IMR-90 (cell line): ENCODE results near the gene POLE3. TPM values are rescaled to one million over a fixed set of nuclear protein-coding genes. Genes with fewer than 3 reads are reported as not detected.

Experiments used
- ATAC-seq: fragments of 200-7000 bp; cut with Tn5 transposase; 2 replicates; pipeline ENCODE4 v1.9.1; 2020; ENCODE audit warnings: low read depth, mild to moderate bottlenecking, moderate library complexity
- BruUV-seq: library from RNA; stranded (reverse); fragments of 400-500 nt; replicated peaks from 2 replicates; lab custom pipeline; 2021; lab: Mats Ljungman, UMichigan
- CTCF ChIA-PET: fragments of 300-600 bp; formaldehyde crosslinking; extraction: SDS; loops from one replicate; lab custom pipeline; 2021; ENCODE audit warnings: antibody characterized with exemption; lab: Yijun Ruan, JAX
- POLR2A ChIA-PET: fragments of 300-600 bp; sonication (Branson Sonifier 250); formaldehyde crosslinking; loops from one replicate; lab custom pipeline; 2022; ENCODE audit warnings: antibody characterized with exemption; ENCODE audit not compliant: unreplicated experiment; lab: Charles Lee
- DNase-seq: peaks from one replicate; pipeline ENCODE4 v3.0.0; 2013
- H2AFZ ChIP-seq: replicated peaks from 2 replicates; pipeline ENCODE3; 2013; ENCODE audit warnings: low read length, mild to moderate bottlenecking; ENCODE audit not compliant: poor library complexity
- H2AK5ac ChIP-seq: 2 replicates; pipeline ENCODE4 v1.6.1; 2013; ENCODE audit warnings: low read depth, low read length, inconsistent platforms
- H2AK9ac ChIP-seq: replicated peaks from 2 replicates; pipeline ENCODE3; 2013; ENCODE audit warnings: mild to moderate bottlenecking, low read depth, low read length, moderate library complexity; ENCODE audit not compliant: poor library complexity
- H2BK120ac ChIP-seq: 2 replicates; pipeline ENCODE4 v1.6.1; 2013; ENCODE audit warnings: low read depth, low read length, inconsistent platforms
- H2BK15ac ChIP-seq: 3 replicates; pipeline ENCODE4 v1.6.1; 2013; ENCODE audit warnings: low read depth, low read length, inconsistent platforms
- H2BK20ac ChIP-seq: 2 replicates; pipeline ENCODE4 v1.6.1; 2013; ENCODE audit warnings: low read depth, mild to moderate bottlenecking, inconsistent platforms, low read length, moderate library complexity
- H2BK5ac ChIP-seq: 2 replicates; pipeline ENCODE4 v1.6.1; 2013; ENCODE audit warnings: mild to moderate bottlenecking, low read depth, low read length, inconsistent platforms; ENCODE audit not compliant: poor library complexity, severe bottlenecking
- H3K14ac ChIP-seq: replicated peaks from 2 replicates; pipeline ENCODE4 v1.6.1; 2013; ENCODE audit warnings: low read depth, low read length, inconsistent platforms
- H3K18ac ChIP-seq: 2 replicates; pipeline ENCODE4 v1.6.1; 2013; ENCODE audit warnings: low read depth, low read length, control low read depth
- H3K23ac ChIP-seq: 2 replicates; pipeline ENCODE4 v1.6.1; 2013; ENCODE audit warnings: low read depth, low read length, inconsistent platforms
- H3K27ac ChIP-seq: 2 replicates; pipeline ENCODE4 v1.5.1; 2013; ENCODE audit warnings: mild to moderate bottlenecking, control low read depth, low read length; ENCODE audit not compliant: insufficient read depth
- H3K27me3 ChIP-seq: 2 replicates; pipeline ENCODE4 v1.6.1; 2013; ENCODE audit warnings: low read length; ENCODE audit not compliant: control insufficient read depth, insufficient read depth
- H3K36me3 ChIP-seq: 2 replicates; pipeline ENCODE4 v1.6.1; 2013; ENCODE audit warnings: low read length, mixed read lengths; ENCODE audit not compliant: control insufficient read depth, insufficient read depth
- H3K4ac ChIP-seq: 2 replicates; pipeline ENCODE4 v1.6.1; 2013; ENCODE audit warnings: low read depth, low read length, inconsistent platforms
- H3K4me1 ChIP-seq: 2 replicates; pipeline ENCODE4 v1.6.1; 2013; ENCODE audit warnings: low read length, mixed read lengths; ENCODE audit not compliant: control insufficient read depth, insufficient read depth
- H3K4me2 ChIP-seq: 2 replicates; pipeline ENCODE4 v1.6.1; 2013; ENCODE audit warnings: low read depth, mild to moderate bottlenecking, control low read depth, low read length, moderate library complexity
- H3K4me3 ChIP-seq: 2 replicates; pipeline ENCODE4 v1.5.1; 2013; ENCODE audit warnings: low read depth, mild to moderate bottlenecking, control low read depth, low read length, moderate library complexity; ENCODE audit not compliant: insufficient read depth
- H3K56ac ChIP-seq: 2 replicates; pipeline ENCODE4 v1.6.1; 2013; ENCODE audit warnings: low read length, inconsistent platforms; ENCODE audit not compliant: insufficient read depth; ENCODE audit errors: extremely low read depth
- H3K79me1 ChIP-seq, 2 experiments: 2 replicates each; pipeline ENCODE4 v1.6.1; 2013; ENCODE audit warnings: low read length in 2 of 2, inconsistent platforms in 1 of 2, low read depth in 1 of 2
- H3K9ac ChIP-seq: 2 replicates; pipeline ENCODE4 v1.6.1; 2013; ENCODE audit warnings: low read depth, low read length, control low read depth
- H3K9me1 ChIP-seq: 2 replicates; pipeline ENCODE4 v1.6.1; 2013; ENCODE audit warnings: low read length, inconsistent platforms; ENCODE audit not compliant: insufficient read depth
- H3K9me3 ChIP-seq: 2 replicates; pipeline ENCODE4 v1.6.1; 2013; ENCODE audit warnings: low read length; ENCODE audit not compliant: control insufficient read depth, insufficient read depth
- H4K20me1 ChIP-seq: 2 replicates; pipeline ENCODE4 v1.6.1; 2013; ENCODE audit warnings: low read length, inconsistent platforms; ENCODE audit not compliant: insufficient read depth
- H4K5ac ChIP-seq: 2 replicates; pipeline ENCODE4 v1.6.1; 2013; ENCODE audit warnings: mild to moderate bottlenecking, low read depth, low read length, control low read depth
- H4K8ac ChIP-seq, 2 experiments: 2 replicates each; pipeline ENCODE4 v1.6.1; 2013; ENCODE audit warnings: low read depth in 2 of 2, low read length in 2 of 2, control low read depth in 1 of 2, inconsistent platforms in 1 of 2
- H4K91ac ChIP-seq: 2 replicates; pipeline ENCODE4 v1.6.1; 2013; ENCODE audit warnings: low read depth, low read length, inconsistent platforms; ENCODE audit not compliant: insufficient read depth
- BHLHE40 ChIP-seq: fragments of 150-350 bp; IDR thresholded peaks from 2 replicates; pipeline ENCODE4 v1.6.1; 2016; ENCODE audit warnings: mild to moderate bottlenecking, low read depth, low read length
- CHD1 ChIP-seq: IDR thresholded peaks from 2 replicates; pipeline ENCODE4 v1.6.1; 2012; ENCODE audit warnings: low read depth, low read length, improper control_type of control experiment
- ELK1 ChIP-seq: fragments of 150-350 bp; IDR thresholded peaks from 2 replicates; pipeline ENCODE4 v1.6.1; 2016; ENCODE audit warnings: low read depth, mild to moderate bottlenecking, low read length, moderate library complexity, borderline replicate concordance
- FOS ChIP-seq: fragments of 150-350 bp; IDR thresholded peaks from 2 replicates; pipeline ENCODE4 v1.6.1; 2016; ENCODE audit warnings: low read depth, low read length
- MAZ ChIP-seq: IDR thresholded peaks from 2 replicates; pipeline ENCODE4 v1.6.1; 2012; ENCODE audit warnings: low read depth, mild to moderate bottlenecking, low read length, improper control_type of control experiment, moderate library complexity, borderline replicate concordance
- MXI1 ChIP-seq: IDR thresholded peaks from 2 replicates; pipeline ENCODE4 v1.6.1; 2012; ENCODE audit warnings: low read depth, mild to moderate bottlenecking, low read length, moderate library complexity, borderline replicate concordance
- NFE2L2 ChIP-seq: fragments of 150-350 bp; IDR thresholded peaks from 2 replicates; pipeline ENCODE4 v1.6.1; 2016; ENCODE audit warnings: low read depth, mild to moderate bottlenecking, low read length
- POLR2A ChIP-seq: IDR thresholded peaks from 2 replicates; pipeline ENCODE4 v1.6.1; 2012; ENCODE audit warnings: mild to moderate bottlenecking, low read depth, low read length
- RAD21 ChIP-seq: IDR thresholded peaks from 2 replicates; pipeline ENCODE4 v1.6.1; 2012; ENCODE audit warnings: low read length, improper control_type of control experiment
- RCOR1 ChIP-seq: IDR thresholded peaks from 2 replicates; pipeline ENCODE4 v1.6.1; 2012; ENCODE audit warnings: mild to moderate bottlenecking, low read length, improper control_type of control experiment; ENCODE audit not compliant: insufficient replicate concordance
- RFX5 ChIP-seq: IDR thresholded peaks from 2 replicates; pipeline ENCODE4 v1.8.0; 2012; ENCODE audit warnings: low read depth, mild to moderate bottlenecking, low read length, moderate library complexity
- USF2 ChIP-seq: fragments of 150-350 bp; IDR thresholded peaks from 2 replicates; pipeline ENCODE4 v1.6.1; 2017; ENCODE audit warnings: mild to moderate bottlenecking, antibody characterized with exemption, low read length, low read depth
- WGBS, 2 experiments: methylation state at CpG; one replicate each; pipeline versions ENCODE4 v1.1.5 to v1.1.7; 2013; ENCODE audit warnings: missing lambda C conversion rate in 2 of 2; ENCODE audit not compliant: insufficient read length in 1 of 2; ENCODE audit errors: extremely low coverage in 2 of 2; 5-methylcytosine and 5-hydroxymethylcytosine counted together
- dilution Hi-C: fragments of 300-500 bp; cut with HindIII; formaldehyde crosslinking; loops from one replicate; pipeline ENCODE4 v1.14.3; 2018; ENCODE audit warnings: low sequenced_read_pairs; ENCODE audit not compliant: unreplicated experiment
- in situ Hi-C: fragments of 300-500 bp; cut with MboI; formaldehyde crosslinking; loops from 3 replicates; pipeline ENCODE4 v1.14.3; 2019; ENCODE audit warnings: low sequenced_read_pairs, inconsistent platforms, mixed read lengths
- intact Hi-C: fragments of 100-400 bp; cut with micrococcal nuclease; formaldehyde crosslinking; loops from 2 replicates; pipeline ENCODE4 v1.10.0; 2022
- polyA plus RNA-seq, 3 experiments: library from polyadenylated mRNA; depleted of rRNA; stranded (reverse); fragments of >200 nt; gene quantifications; 2 replicates each; pipeline ENCODE4 v1.2.3, GENCODE V29; 2012; ENCODE audit warnings: low replicate concordance in 1 of 3
- total RNA-seq: library from RNA; depleted of rRNA; stranded (reverse); fragments of >200 nt; gene quantifications from 2 replicates; pipeline ENCODE4 v1.2.3, GENCODE V29; 2012
- TF ChIP-seq, protein P1 (sequence below): conservative IDR thresholded peaks from 2 replicates; pipeline ENCODE4 v1.5.1; 2012; ENCODE audit warnings: mild to moderate bottlenecking, low read depth, low read length, improper control_type of control experiment

The POLE3 gene
- total and polyA plus RNA-seq, 2 of the 4 experiments (the other 2 are of a cell fraction) = 34.8 to 43.0 TPM

GRCh38 chr9:113401027-113401792 is 9.3 kb downstream of the POLE3 start, which contains the start of gene ALAD:
ALAD (minus strand) TSS chr9:113401284; CDS start chr9:113393559, 7,725 bp downstream.
- peak within 1 kb of the TSS; percentile 95 for H3K14ac ChIP-seq
- 0 out of 3 replicates have a peak within 1 kb of the TSS, but pooled peaks have one; percentile 69 for H2BK15ac ChIP-seq
- ChIA-PET POLR2A (interaction anchor here (1.4 kb wide), 1 partner anchor 9 kb away, joined by 4 read pairs; the partner anchor contains the start of genes C9orf43 and POLE3), CTCF (interaction anchor here (0.5 to 1.5 kb wide), 8 partner anchors 12 to 265 kb away, joined by 3 to 7 read pairs (median 4); no protein-coding TSS in a partner anchor)
- peak within 1 kb of the TSS; percentile 58 for H2BK5ac ChIP-seq
- H4K5ac ChIP-seq = peak within 1 kb of the TSS; percentile 80; the same call in 1 of the 2 replicates
- H3K23ac ChIP-seq = no peak within 1 kb of the TSS; the same call in 1 of the 2 replicates
- no peaks in the 10 kb centered on the region for H3K9me3 ChIP-seq
- DNase-seq = peak; percentile 97
- H4K91ac ChIP-seq = peak within 1 kb of the TSS; percentile 62
- peak within 1 kb of the TSS; percentile 61 for H3K9ac ChIP-seq
- no peaks in the 10 kb centered on the region for H3K36me3 ChIP-seq
- peak within 1 kb of the TSS; percentile 92 for H3K4me3 ChIP-seq
- H4K20me1 ChIP-seq = no peaks in the 10 kb centered on the region
- H3K4me1 ChIP-seq = peaks cover 8% of the 10 kb centered on the region
- in situ Hi-C loops (no loop called here), dilution Hi-C loops (no loop called here), intact Hi-C loops (loop anchor here (1.0 to 5.0 kb wide), 2 partner anchors 191 to 257 kb away; no protein-coding TSS in a partner anchor)
- no peak within 1 kb of the TSS for H3K18ac ChIP-seq
- peak within 1 kb of the TSS; percentile 47 for H2AK9ac ChIP-seq
- no peak within 1 kb of the TSS for H2AK5ac ChIP-seq
- peak within 1 kb of the TSS; percentile 79 for H3K56ac ChIP-seq
- H3K4ac ChIP-seq = peak within 1 kb of the TSS; percentile 63
- H3K4me2 ChIP-seq = peak within 1 kb of the TSS; percentile 85
- H3K27me3 ChIP-seq = no peaks in the 10 kb centered on the region
- BruUV-seq = no TSS peak
- peak within 1 kb of the TSS; percentile 97 to 99 for H4K8ac ChIP-seq
- H2AFZ ChIP-seq = peak within 1 kb of the TSS; percentile 94
- H2BK120ac ChIP-seq = peak within 1 kb of the TSS; percentile 66
- H3K79me1 ChIP-seq = peaks cover 17 to 30% of the 10 kb centered on the region in 2 experiments
- 4% methylated on average over 26 of the region's 50 CpGs; no CpG with 5 or more reads in 1 of the 2 experiments for WGBS, 2 experiments
- H3K27ac ChIP-seq = peak within 1 kb of the TSS; percentile 45
- ATAC-seq = peak; percentile 99
- peaks cover 2% of the 10 kb centered on the region; the same call in 1 of the 2 replicates for H3K9me1 ChIP-seq
- H2BK20ac ChIP-seq = no peak within 1 kb of the TSS
- TF ChIP-seq FOS (no peak), RFX5 (no peak), RCOR1 (no peak), RAD21 (peak; percentile 70), POLR2A (no peak), USF2 (peak; percentile 42; the same call in 1 of the 2 replicates), MXI1 (no peak), MAZ (peak; percentile 95), NFE2L2 (no peak), ELK1 (no peak), BHLHE40 (no peak), CHD1 (no peak)
- TF ChIP-seq, protein P1, sequence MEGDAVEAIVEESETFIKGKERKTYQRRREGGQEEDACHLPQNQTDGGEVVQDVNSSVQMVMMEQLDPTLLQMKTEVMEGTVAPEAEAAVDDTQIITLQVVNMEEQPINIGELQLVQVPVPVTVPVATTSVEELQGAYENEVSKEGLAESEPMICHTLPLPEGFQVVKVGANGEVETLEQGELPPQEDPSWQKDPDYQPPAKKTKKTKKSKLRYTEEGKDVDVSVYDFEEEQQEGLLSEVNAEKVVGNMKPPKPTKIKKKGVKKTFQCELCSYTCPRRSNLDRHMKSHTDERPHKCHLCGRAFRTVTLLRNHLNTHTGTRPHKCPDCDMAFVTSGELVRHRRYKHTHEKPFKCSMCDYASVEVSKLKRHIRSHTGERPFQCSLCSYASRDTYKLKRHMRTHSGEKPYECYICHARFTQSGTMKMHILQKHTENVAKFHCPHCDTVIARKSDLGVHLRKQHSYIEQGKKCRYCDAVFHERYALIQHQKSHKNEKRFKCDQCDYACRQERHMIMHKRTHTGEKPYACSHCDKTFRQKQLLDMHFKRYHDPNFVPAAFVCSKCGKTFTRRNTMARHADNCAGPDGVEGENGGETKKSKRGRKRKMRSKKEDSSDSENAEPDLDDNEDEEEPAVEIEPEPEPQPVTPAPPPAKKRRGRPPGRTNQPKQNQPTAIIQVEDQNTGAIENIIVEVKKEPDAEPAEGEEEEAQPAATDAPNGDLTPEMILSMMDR = peak; percentile 98
